ENCODE measurements around the gene NTN3. TPM values are rescaled to one million over a fixed set of nuclear protein-coding genes. Genes with fewer than 3 reads are reported as not detected.

Gene NTN3
- polyA plus RNA-seq, 1 experiment: 0.38 TPM

GRCh38 chr16:2516391-2517240 lies 45.5 kb downstream of the NTN3 start:
- Histone ChIP-seq H3K4me3 (ENCODE audit: low read depth, low read length) (peak overlapping the region; percentile 27), H3K27ac (ENCODE audit: low read depth, low read length) (peak overlapping the region; percentile 11), H3K27me3 (ENCODE audit: control insufficient read depth, insufficient read depth, low read length) (no peaks in the 10 kb centered on the region), H3K9me3 (ENCODE audit: control insufficient read depth, insufficient read depth, low read length) (peaks cover 4% of the 10 kb centered on the region; the same call in 1 of the 2 replicates)
- no peak for TF ChIP-seq CTCF (IDR thresholded peaks at IDR 0.05; ENCODE audit: low read depth, low read length)
- ChIA-PET POLR2A (no interaction called here), CTCF (interaction anchor here (1.1 kb wide), 1 partner anchor 15 kb away, joined by 3 read pairs; no protein-coding TSS in a partner anchor)
- DNase-seq (ENCODE audit: low read depth, low spot score): no peak

- H3K27me3 ChIP-seq (ENCODE audit: control insufficient read depth, insufficient read depth, low read length): no peaks in the 10 kb centered on the region
- no peak overlapping the region for H3K4me3 ChIP-seq (ENCODE audit: low read depth, low read length)
- peaks cover 4% of the 10 kb centered on the region; the same call in 1 of the 2 replicates for H3K9me3 ChIP-seq (ENCODE audit: control insufficient read depth, insufficient read depth, low read length)
- TF ChIP-seq CTCF (IDR thresholded peaks at IDR 0.05; ENCODE audit: low read depth, low read length): no peak
- H3K27ac ChIP-seq (ENCODE audit: low read depth, low read length): peak overlapping the region; percentile 39
- ChIA-PET CTCF (no interaction called here), POLR2A (no interaction called here)
- DNase-seq (ENCODE audit: low read depth, low spot score): no peak
Measured at GRCh38 chr16:2517954-2518605, 47.0 kb downstream of the NTN3 start.

- peak overlapping the region; percentile 39 for H3K27ac ChIP-seq (ENCODE audit: low read depth, low read length)
- ChIA-PET CTCF (no interaction called here), POLR2A (interaction anchor here (0.9 to 1.6 kb wide), 5 partner anchors 7 to 268 kb away, joined by 3 to 6 read pairs (median 4); no protein-coding TSS in a partner anchor)
- no peaks in the 10 kb centered on the region for H3K9me3 ChIP-seq (ENCODE audit: control insufficient read depth, insufficient read depth, low read length)
- TF ChIP-seq CTCF (IDR thresholded peaks at IDR 0.05; ENCODE audit: low read depth, low read length): no peak
- no peak overlapping the region for H3K4me3 ChIP-seq (ENCODE audit: low read depth, low read length)
- no peaks in the 10 kb centered on the region for H3K27me3 ChIP-seq (ENCODE audit: control insufficient read depth, insufficient read depth, low read length)
- no peak for DNase-seq (ENCODE audit: low read depth, low spot score)
Measured at GRCh38 chr16:2518823-2519710, 48.0 kb downstream of the NTN3 start.

- no peak for TF ChIP-seq CTCF (IDR thresholded peaks at IDR 0.05; ENCODE audit: low read depth, low read length)
- CTCF ChIA-PET: no interaction called here
- Histone ChIP-seq H3K27me3 (ENCODE audit: control insufficient read depth, insufficient read depth, low read length) (no peaks in the 10 kb centered on the region), H3K4me3 (ENCODE audit: low read depth, low read length) (peak overlapping the region; percentile 31), H3K9me3 (ENCODE audit: control insufficient read depth, insufficient read depth, low read length) (no peaks in the 10 kb centered on the region), H3K27ac (ENCODE audit: low read depth, low read length) (peak overlapping the region; percentile 52)
- no peak for DNase-seq (ENCODE audit: low read depth, low spot score)
- POLR2A ChIA-PET: interaction anchor here (0.9 to 1.6 kb wide), 7 partner anchors 8 to 269 kb away, joined by 3 to 22 read pairs (median 4); partner anchors contain the start of gene CEMP1
Measured at GRCh38 chr16:2519711-2520080, 48.6 kb downstream of the NTN3 start.
